Uterus (tissue), 2 donors: ENCODE measurements around the gene PAQR7.

Source experiments
- POLR2A ChIP-seq, 2 donors: fragments of 450-650 bp; IDR thresholded peaks; one replicate each; pipeline ENCODE4 v1.6.1; 2016; ENCODE audit warnings: antibody characterized with exemption in 2 of 2, mild to moderate bottlenecking in 1 of 2, moderate library complexity in 1 of 2
- TF ChIP-seq, protein P1 (sequence below), 4 experiments: fragments of 200-600 bp in 2 of 4; fragments of 450-650 bp in 2 of 4; sonication (generic) in 2 of 4; IDR thresholded peaks; one replicate each; pipeline ENCODE4 v1.5.1; 2016 to 2019; ENCODE audit warnings: antibody characterized with exemption in 4 of 4, mild to moderate bottlenecking in 2 of 4, moderate library complexity in 1 of 4

DNA sequence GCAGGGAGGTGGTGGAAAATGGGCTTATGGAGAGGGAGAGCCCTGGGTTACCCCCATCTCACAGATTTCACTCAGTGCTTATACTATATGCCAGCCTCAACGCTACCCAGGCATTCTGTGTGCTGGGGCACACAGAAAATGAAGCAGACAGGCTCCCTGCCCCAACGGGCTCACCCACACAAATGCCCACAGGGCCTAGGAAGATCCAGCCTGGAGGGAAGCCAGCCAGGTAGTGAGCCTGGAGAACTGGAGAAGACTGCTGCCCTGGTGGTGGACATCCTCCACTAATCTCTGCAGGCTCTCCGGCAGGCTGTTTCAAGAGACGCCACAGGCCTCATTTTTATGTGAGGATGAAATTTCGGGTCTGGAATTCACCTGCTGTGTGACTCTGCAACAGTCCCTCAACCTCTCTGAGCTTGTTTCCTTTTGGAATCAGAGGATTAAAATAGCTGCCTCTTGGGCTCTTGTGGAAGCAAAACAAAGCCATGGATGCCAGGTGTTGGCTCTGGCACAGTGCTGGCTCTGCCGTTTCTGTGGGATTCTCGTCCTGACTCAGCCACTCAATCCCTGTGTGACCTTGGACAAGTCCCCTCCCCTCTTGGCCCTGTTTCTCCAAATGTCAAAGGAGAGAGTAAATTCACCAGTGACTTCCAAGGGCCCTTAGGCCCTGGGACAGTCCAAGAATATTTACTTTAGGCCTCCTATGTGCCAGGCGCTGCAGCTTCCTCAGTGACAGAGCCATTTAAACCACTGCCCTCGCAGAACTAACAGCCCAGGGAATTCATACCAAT lies 3.6 kb downstream of the PAQR7 start:
- TF ChIP-seq, protein P1, sequence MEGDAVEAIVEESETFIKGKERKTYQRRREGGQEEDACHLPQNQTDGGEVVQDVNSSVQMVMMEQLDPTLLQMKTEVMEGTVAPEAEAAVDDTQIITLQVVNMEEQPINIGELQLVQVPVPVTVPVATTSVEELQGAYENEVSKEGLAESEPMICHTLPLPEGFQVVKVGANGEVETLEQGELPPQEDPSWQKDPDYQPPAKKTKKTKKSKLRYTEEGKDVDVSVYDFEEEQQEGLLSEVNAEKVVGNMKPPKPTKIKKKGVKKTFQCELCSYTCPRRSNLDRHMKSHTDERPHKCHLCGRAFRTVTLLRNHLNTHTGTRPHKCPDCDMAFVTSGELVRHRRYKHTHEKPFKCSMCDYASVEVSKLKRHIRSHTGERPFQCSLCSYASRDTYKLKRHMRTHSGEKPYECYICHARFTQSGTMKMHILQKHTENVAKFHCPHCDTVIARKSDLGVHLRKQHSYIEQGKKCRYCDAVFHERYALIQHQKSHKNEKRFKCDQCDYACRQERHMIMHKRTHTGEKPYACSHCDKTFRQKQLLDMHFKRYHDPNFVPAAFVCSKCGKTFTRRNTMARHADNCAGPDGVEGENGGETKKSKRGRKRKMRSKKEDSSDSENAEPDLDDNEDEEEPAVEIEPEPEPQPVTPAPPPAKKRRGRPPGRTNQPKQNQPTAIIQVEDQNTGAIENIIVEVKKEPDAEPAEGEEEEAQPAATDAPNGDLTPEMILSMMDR (IDR thresholded peaks at IDR 0.05) = no peak
- no peak for TF ChIP-seq POLR2A (IDR thresholded peaks at IDR 0.05)
